ENCODE measurements around the gene NT5C1A.

- no peak for TF ChIP-seq CSDC2 (CRISPR knock-in tag; IDR thresholded peaks at IDR 0.05)
- TF ChIP-seq PATZ1 (CRISPR knock-in tag; IDR thresholded peaks at IDR 0.05; ENCODE audit: borderline replicate concordance) = no peak
Measured at GRCh38 chr1:39662861-39663260, 9.0 kb downstream of the NT5C1A start.
